NCI-H1048 (cell line): ENCODE data around the gene ZNF28.
A peak's percentile ranks its signal among the peaks of the same experiment; 100 is the strongest.
"Not testable (repeated sequence)": the region's sequence is repeated elsewhere in the genome, so short reads cannot be mapped to it uniquely, and the experiment has no call there.

Experiments
- DNase-seq: peaks from one replicate; lab custom pipeline; 2025; lab: John Stamatoyannopoulos, UW

ZNF28 gene

DNA sequence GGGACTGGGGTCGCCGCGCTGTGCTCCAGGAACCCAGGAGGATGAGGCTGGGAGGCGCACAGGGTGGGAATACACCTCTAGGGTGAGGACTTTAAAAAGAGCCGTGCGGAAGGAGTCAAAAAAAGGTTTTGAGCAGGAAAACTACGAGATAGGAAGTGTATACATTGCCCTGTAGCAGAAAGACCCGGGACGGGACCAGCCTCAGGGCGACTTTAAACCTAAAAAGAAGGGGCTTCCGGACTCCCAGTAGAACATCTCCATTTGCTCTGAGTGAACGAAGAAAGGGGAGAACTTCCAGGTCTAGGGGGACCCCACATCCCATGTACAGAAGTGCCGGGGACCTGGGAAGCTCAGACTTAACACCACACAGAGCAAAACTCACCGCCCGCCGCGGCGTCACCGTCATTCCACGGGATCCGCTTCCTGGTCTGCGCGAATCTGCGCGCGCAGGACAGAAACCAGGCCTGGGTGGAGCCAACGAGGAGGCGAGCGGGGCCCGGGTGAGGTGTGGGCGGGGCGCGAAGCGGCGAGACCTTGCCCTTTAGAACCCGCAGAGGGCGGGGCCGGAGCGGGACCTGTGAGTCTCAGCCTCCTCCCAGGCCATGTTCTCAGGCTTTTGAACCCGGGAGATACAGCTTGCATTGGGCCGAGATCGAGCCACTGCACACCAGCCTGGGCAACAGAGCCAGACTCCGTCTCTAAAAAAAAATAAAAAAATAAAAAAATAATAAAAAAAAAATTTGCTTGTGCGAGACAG, at the start of gene ZNF28:
TSS of gene ZNF28 (minus strand) at position 430 of the 757 bp plus-strand sequence. CDS start 3,675 bp downstream, outside the sequence.
- not testable (repeated sequence) for DNase-seq

DNA sequence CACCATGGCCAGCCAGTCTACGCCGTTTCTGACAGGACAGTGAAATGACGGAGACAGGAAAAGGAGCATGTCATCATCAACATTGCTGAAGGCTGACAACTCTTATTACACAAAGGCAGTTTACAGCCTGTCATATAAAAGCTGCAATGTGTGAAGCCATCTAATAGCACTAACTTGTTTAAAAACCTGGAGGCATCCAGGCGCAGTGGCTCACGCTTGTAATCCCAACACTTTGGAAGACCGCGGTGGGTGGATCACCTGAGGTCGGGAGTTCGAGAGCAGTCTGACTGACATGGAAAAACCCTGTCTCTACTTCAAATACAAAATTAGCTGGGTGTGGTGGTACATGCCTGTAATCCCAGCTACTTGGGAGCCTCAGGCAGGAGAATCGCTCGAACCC, 46.6 kb upstream of the ZNF28 start:
- not testable (repeated sequence) for DNase-seq

DNA sequence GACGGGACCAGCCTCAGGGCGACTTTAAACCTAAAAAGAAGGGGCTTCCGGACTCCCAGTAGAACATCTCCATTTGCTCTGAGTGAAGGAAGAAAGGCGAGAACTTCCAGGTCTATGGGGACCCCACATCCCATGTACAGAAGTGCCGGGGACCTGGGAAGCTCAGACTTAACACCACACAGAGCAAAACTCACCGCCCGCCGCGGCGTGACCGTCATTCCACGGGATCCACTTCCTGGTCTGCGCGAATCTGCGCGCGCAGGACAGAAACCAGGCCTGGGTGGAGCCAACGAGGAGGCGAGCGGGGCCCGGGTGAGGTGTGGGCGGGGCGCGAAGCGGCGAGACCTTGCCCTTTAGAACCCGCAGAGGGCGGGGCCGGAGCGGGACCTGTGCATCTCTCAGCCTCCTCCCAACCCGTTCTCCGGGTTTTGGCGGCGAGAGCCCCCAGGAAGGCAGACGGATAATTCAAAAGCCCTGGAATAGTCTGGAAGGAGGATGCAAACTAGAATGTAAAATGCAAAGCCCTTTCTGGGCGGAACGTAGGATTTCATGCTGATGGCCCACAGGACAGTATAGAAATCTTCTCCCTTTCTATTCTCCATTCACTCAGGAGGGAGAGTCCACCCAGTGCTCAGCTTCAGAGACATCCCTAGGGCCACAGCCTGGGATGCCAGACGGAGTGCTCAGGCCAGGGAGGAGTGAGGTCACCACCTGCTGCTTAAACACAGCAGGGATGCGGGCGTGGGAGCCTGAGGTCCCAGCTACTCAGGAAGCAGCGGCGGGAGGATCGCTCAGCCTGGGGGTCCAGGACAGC, 36.2 kb upstream of the ZNF28 start, which contains the start of gene ZNF468:
TSS of gene ZNF468 (minus strand) at position 242 of the 814 bp plus-strand sequence. CDS start 3,347 bp downstream, outside the sequence.
- not testable (repeated sequence) for DNase-seq

DNA sequence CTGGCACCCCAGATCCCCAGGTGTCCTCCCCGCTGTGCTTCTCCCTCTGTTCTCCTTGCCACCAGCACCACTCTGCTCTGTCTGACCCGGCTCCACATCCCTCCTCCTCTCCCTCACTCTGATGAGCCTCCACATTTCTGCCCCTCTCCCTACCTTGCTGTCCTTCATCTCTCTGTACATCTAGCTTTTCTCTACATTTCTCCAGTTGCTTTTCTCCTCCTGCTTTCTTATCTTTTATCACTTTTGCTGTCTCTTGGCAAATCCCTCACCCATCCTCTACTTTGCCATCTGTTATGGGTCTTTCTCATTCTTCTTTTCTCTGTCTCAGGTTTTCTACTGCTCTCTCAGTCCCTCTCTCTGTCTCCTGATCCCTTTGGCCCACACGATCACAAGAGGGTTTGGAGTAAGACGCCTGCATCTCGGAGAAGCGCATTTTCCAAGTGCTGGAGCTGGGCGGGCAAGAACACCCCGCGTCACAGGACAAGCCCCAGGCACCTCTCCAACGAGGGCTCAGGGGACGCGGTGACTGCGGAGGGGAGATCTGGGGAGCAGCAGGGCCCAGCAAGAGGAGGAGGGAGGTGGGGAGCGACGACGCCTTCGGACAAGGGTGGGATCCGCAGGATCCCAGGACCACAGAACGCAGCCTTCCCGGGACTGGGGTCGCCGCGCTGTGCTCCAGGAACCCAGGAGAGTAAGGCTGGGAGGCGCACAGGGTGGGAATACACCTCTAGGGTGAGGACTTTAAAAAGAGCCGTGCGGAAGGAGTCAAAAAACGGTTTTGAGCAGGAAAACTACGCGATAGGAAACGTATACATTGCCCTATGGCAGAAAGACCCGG, 35.3 kb upstream of the ZNF28 start:
- not testable (repeated sequence) for DNase-seq

DNA sequence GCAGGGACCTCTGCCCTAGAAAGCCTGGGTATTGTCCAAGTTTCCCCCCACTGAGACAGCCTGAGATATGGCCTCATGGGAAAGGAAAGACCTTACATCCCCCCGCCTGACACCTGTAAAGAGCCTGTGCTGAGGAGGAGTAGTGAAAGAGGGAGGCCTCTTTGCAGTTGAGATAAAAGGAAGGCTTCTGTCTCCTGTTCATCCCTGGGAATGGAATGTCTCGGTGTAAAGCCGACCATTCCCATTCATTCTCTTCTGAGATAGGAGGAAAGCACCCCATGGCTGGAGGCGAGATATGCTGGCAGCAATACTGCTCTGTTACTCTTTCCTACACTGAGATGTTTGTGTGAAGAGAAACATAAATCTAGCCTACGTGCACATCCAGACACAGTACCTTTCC, 25.9 kb upstream of the ZNF28 start:
- not testable (repeated sequence) for DNase-seq

DNA sequence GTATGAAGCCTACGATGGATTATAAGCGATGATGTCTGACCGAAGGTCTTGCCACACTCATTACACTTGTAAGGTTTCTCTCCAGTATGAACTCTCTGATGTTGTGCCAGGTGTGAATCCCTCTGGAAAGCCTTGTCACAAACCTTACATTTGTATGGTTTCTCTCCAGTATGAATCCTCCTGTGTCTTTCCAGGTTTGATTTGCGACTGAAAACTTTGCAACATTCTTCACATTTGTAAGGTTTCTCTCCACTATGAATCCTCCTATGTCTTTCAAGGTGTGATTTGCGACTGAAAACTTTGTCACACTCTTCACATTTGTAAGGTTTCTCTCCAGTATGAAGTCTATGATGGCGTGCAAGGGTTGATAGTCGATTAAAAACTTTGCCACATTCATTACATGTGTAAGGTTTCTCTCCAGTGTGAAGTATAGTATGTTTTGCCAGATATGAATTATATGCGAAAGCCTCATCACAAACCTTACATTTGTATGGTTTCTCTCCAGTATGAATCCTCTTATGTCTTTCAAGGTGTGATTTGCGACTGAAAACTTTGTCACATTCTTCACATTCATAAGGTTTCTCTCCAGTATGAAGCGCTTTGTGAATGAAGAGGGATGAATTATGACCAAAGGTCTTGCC, 19.5 kb upstream of the ZNF28 start:
- DNase-seq, result not testable (repeated sequence)

DNA sequence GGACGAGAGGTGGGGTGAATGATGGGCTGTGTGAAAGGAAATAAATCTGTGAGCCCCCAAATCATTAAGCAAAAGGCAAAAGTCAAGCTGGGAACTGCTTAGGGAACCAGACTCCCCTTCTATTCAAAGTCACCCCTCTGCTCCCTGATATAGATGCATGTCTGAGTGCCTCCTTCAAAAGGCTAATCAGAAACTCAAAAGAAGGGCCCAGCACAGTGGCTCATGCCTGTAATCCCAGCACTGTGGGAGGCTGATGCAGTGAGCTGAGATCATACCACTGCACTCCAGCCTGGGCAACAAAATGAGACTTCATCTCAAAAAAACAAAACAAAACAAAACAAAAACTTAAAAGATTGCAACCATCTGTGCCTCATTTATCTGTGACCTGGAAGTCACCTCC, 12.9 kb upstream of the ZNF28 start:
- DNase-seq, result not testable (repeated sequence)

DNA sequence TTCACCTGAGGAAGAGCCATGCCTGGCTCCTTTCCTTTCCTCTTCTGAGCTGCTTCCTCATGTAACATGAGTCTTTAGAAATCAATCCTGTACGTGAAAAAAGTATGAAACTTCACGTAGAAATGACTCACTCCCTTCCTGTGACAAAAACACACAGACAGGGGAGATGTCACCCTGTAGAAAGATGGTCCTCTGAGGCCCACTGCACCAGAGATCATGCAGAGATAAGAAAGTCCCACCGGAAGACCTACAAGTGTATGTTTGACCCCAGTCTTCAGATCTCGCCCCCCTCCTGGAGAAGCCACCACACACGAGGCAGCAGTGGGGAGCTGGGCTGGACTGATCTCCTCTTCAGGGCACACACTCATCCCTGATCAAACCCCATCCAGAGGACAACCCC, 12.1 kb upstream of the ZNF28 start:
- DNase-seq, result not testable (repeated sequence)

DNA sequence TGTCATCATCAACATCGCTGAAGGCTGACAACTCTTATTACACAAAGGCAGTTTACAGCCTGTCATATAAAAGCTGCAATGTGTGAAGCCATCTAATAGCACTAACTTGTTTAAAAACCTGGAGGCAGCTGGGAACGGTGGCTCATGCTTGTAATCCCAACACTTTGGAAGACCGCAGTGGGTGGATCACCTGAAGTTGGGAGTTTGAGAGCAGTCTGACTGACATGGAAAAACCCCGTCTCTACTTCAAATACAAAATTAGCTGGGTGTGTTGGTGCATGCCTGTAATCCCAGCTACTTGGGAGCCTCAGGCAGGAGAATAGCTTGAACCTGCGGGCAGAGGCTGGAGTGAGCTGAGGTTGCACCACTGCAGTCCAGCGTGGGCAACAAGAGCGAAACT, 8.4 kb upstream of the ZNF28 start:
- not testable (repeated sequence) for DNase-seq

DNA sequence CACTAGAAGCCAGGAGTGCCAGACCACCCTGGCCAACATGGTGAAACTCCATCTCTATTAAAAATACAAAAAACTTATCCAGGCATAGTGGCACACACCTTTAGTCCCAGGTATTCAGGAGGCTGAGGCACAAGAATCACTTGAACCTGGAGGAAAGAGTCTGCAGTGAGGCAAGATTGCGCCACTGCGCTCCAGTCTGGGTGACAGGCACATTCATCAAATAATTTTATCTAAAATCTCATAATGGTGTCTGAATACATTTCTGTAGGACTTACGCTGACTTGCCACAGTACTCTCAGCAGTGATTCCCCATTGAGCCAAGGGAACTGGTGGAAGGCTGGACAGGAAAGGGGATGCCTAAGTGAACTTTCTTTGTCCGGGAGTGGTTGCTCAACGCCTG, 4.3 kb upstream of the ZNF28 start:
- DNase-seq, result no peak

DNA sequence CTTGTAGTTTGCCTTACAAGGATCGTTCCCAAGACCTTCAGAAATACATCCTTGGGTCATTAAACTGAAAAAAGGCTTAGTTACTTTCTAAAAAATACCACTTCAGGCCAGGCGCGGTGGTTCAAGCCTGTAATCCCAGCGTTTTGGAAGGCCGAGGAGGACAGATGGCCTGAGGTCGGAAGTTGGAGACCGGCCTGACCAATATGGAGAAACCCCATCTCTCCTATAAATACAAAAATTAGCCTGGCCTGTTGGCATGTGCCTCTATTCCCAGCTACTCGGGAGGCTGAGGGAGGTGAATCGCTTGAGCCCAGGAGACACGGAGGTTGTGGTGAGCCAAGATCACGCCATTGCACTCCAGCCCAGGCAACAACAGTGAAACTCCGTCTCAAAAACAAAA, 2.2 kb upstream of the ZNF28 start:
- DNase-seq, result no peak

DNA sequence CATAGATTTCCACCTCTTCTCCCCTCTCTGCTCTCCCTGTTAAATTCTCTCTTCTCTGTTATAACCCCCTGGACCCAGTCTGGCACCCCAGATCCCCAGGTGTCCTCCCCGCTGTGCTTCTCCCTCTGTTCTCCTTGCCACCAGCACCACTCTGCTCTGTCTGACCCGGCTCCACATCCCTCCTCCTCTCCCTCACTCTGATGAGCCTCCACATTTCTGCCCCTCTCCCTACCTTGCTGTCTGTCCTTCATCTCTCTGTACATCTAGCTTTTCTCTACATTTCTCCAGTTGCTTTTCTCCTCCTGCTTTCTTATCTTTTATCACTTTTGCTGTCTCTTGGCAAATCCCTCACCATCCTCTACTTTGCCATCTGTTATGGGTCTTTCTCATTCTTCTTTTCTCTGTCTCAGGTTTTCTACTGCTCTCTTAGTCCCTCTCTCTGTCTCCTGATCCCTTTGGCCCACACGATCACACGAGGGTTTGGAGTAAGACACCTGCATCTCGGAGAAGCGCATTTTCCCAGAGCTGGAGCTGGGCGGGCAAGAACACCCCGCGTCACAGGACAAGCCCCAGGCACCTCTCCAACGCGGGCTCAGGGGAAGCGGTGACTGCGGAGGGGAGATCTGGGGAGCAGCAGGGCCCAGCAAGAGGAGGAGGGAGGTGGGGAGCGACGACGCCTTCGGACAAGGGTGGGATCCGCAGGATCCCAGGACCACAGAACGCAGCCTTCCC, 795 bp downstream of the ZNF28 start:
- not testable (repeated sequence) for DNase-seq

DNA sequence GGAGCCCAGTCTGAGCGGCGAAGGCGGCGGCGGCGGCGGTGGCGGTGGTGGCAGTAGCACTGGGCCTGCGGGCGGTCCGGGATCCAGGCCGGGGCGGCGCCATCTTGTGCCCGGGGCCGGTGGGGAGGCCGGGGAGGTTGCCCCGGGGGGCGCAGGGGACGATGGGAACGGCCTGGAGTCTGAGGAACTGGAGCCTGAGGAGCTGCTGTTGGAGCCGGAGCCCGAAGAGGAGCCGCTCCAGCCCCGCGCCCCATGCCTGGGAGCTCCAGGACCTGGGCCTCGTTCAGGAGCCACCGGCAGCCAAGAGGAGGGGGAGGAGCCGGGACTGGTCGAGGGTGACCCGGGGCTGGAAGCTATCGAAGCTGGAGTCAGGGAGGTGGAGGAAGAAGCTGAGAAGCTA, 11.6 kb downstream of the ZNF28 start:
- DNase-seq, result no peak

DNA sequence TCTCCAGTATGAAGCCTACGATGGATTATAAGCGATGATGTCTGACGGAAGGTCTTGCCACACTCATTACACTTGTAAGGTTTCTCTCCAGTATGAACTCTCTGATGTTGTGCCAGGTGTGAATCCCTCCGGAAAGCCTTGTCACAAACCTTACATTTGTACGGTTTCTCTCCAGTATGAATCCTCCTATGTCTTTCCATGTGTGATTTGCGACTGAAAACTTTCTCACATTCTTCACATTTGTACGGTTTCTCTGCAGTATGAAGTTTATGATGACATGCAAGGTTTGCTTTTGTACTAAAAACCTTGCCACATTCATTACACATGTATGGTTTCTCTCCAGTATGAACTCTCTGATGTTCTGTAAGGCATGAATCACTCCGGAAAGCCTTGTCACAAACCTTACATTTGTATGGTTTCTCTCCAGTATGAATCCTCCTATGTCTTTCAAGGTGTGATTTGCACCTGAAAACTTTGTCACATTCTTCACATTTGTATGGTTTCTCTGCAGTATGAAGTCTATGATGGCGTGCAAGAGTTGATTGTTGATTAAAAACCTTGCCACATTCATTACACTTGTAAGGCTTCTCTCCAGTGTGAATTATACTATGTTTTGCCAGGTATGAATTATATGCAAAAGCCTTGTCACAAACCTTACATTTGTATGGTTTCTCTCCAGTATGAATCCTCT, 21.3 kb downstream of the ZNF28 start:
- not testable (repeated sequence) for DNase-seq

DNA sequence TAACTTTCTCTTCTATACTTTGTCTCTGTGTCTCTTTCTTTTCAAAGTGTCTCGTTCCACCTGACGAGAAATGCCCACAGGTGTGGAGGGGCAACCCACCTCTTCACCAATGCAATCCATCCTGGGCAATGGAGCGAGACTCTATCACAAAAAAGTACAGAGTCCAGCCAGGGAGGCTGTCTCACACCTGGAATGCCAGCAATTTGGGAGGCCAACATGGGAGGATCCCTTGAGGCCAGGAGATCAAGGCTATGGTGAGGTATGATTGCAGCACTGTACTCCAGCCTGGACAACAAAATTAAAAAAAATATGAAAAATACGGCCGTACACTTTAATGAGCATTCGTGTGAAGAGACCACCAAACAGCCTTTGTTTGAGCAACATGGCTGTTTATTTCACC, 32.0 kb downstream of the ZNF28 start:
- no peak for DNase-seq

DNA sequence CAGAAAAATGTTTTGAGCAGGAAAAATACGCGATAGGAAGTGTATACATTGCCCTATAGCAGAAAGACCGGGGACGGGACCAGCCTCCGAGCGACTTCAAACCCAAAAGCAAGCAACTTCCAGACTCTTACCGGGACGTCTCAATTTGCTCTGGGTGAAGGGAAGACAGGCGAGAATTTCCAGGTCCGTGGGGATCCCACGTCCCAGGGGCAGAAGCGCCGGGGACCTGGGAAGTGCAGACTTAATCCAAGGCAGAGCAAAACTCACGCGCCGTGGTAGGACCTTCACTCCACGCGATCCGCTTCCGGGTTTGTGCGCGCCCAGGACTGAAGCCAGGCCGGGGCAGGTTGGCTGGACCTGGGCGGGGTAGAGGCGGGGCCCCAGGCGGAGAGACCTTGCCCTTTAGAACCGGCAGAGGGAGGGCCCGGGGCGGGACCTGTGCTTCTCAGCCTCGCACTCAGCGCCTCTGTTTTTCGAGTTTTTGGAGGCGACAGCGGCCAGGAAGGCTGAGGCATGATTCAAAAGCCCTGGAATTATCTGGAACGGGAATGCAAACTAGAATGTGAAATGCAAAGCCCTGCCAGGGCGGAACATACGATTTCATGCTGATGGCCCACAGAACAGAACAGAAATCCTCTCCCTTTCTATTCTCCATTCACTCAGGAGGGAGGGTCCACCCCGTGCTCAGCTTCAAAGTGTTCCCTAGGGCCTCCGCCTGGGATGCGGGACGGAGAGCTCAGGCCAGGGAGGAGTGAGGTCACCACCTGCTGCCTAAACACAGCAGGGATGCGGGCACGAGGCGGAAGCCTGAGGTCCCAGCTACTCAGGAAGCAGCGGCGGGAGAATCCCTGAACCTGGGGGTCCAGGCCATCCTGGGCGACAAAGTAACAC, 34.7 kb downstream of the ZNF28 start, which contains the start of gene ZNF600:
TSS of gene ZNF600 (minus strand) at position 328 of the 891 bp plus-strand sequence. CDS start 7,903 bp downstream, outside the sequence.
- peak; percentile 35 for DNase-seq

DNA sequence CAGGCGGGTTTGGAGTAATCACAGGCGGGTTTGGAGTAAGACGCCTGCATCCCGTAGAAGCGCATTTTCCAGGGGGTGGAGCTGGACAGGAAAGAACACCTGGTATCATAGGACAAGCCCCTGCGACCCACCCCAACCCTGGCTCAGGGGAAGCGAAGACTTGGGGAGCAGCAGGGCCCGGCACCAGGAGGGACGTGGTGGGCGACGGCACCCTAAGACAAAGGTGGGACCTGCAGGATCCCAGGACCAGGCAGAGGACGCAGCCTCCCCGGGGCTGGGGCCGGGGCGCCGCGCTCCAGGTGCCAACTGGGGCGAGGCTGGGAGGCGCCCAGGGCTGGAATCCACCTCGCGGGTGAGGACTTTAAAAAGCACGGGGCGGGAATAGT, 35.4 kb downstream of the ZNF28 start:
- no peak for DNase-seq

DNA sequence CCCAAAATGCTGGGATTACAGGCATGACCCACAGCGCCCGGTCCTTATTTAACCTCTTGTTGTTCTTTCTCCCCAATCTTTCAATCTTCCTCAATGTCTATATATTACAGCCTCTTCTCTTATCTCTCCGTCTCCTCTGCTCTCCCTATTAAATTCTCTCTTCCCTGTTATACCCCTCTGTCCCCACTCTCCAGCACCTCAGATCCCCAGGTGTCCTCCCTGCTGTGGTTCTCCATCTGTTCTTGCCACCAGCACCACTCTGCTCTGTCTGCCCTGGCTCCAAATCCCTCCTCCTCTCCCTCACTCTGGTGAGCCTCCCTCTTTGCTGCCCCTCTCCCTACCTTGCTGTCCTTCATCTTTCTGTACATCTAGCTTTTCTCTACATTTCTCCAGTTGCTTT, 35.9 kb downstream of the ZNF28 start:
- no peak for DNase-seq

DNA sequence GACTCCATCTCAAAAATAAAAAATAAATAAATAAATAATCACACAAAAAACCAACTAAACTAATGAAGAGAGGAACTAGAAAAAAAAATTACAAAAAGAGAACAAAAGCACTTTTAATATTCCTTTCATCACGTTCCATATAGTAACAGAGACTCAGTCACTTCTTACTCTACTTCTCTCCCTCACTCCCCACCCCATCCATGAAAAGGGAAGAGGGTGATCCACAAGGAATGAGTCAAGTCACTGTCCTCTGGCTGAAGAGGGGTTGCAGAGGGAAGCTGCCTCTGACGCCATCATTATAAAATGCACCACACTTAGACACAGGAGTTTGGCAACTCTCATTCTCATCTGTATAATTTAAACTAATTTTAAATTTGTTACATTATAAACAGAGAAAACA, 38.6 kb downstream of the ZNF28 start:
- DNase-seq, result not testable (repeated sequence)
